ENCODE data around the gene FAM219B.

DNA sequence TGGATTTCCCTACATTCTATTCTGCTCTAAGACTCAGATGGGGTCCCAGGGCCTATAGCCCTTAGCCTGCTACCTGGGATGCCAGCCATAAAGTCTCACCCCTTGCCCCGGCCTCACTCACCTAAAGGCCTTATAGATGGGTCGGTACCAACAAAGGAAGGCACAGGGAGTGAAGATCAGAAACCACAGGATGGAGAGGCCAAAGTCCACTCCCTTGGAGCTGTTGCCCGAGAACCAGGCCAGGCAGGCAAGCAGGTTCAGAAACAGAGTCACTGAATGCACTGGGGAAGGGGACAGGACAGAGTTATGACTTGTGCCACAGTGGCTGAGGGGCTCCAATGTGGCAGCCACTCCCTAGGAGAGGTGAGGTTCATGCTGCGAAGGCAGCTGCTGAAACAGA lies 56.3 kb downstream of the FAM219B start:
- TF ChIP-seq EZH2phosphoT487 (IDR thresholded peaks at IDR 0.05; ENCODE audit: unreplicated experiment) = no peak
- TF ChIP-seq, protein P1, sequence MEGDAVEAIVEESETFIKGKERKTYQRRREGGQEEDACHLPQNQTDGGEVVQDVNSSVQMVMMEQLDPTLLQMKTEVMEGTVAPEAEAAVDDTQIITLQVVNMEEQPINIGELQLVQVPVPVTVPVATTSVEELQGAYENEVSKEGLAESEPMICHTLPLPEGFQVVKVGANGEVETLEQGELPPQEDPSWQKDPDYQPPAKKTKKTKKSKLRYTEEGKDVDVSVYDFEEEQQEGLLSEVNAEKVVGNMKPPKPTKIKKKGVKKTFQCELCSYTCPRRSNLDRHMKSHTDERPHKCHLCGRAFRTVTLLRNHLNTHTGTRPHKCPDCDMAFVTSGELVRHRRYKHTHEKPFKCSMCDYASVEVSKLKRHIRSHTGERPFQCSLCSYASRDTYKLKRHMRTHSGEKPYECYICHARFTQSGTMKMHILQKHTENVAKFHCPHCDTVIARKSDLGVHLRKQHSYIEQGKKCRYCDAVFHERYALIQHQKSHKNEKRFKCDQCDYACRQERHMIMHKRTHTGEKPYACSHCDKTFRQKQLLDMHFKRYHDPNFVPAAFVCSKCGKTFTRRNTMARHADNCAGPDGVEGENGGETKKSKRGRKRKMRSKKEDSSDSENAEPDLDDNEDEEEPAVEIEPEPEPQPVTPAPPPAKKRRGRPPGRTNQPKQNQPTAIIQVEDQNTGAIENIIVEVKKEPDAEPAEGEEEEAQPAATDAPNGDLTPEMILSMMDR (conservative IDR thresholded peaks at IDR 0.05; ENCODE audit: low read depth in 2 of 2) = no peak
- TF ChIP-seq, protein P2, sequence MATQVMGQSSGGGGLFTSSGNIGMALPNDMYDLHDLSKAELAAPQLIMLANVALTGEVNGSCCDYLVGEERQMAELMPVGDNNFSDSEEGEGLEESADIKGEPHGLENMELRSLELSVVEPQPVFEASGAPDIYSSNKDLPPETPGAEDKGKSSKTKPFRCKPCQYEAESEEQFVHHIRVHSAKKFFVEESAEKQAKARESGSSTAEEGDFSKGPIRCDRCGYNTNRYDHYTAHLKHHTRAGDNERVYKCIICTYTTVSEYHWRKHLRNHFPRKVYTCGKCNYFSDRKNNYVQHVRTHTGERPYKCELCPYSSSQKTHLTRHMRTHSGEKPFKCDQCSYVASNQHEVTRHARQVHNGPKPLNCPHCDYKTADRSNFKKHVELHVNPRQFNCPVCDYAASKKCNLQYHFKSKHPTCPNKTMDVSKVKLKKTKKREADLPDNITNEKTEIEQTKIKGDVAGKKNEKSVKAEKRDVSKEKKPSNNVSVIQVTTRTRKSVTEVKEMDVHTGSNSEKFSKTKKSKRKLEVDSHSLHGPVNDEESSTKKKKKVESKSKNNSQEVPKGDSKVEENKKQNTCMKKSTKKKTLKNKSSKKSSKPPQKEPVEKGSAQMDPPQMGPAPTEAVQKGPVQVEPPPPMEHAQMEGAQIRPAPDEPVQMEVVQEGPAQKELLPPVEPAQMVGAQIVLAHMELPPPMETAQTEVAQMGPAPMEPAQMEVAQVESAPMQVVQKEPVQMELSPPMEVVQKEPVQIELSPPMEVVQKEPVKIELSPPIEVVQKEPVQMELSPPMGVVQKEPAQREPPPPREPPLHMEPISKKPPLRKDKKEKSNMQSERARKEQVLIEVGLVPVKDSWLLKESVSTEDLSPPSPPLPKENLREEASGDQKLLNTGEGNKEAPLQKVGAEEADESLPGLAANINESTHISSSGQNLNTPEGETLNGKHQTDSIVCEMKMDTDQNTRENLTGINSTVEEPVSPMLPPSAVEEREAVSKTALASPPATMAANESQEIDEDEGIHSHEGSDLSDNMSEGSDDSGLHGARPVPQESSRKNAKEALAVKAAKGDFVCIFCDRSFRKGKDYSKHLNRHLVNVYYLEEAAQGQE (IDR thresholded peaks at IDR 0.05; ENCODE audit: unreplicated experiment) = no peak
- no peak for TF ChIP-seq POLR2AphosphoS5 (IDR thresholded peaks at IDR 0.05; ENCODE audit: low read depth)
- no peak for TF ChIP-seq JUNB (IDR thresholded peaks at IDR 0.05; ENCODE audit: unreplicated experiment)
- TF ChIP-seq EZH2 (IDR thresholded peaks at IDR 0.05; ENCODE audit: low read depth, unreplicated experiment) = no peak
- no peak for TF ChIP-seq ZNF114 (CRISPR knock-in tag; IDR thresholded peaks at IDR 0.05)
- TF ChIP-seq CREB1 (CRISPR knock-in tag; IDR thresholded peaks at IDR 0.05; ENCODE audit: low read depth) = no peak
- TF ChIP-seq, protein P3, sequence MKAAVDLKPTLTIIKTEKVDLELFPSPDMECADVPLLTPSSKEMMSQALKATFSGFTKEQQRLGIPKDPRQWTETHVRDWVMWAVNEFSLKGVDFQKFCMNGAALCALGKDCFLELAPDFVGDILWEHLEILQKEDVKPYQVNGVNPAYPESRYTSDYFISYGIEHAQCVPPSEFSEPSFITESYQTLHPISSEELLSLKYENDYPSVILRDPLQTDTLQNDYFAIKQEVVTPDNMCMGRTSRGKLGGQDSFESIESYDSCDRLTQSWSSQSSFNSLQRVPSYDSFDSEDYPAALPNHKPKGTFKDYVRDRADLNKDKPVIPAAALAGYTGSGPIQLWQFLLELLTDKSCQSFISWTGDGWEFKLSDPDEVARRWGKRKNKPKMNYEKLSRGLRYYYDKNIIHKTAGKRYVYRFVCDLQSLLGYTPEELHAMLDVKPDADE (IDR thresholded peaks at IDR 0.05) = no peak
- TF ChIP-seq ZNF331 (CRISPR knock-in tag; IDR thresholded peaks at IDR 0.05; ENCODE audit: low read depth) = no peak
- TF ChIP-seq NANOG (IDR thresholded peaks at IDR 0.05; ENCODE audit: borderline replicate concordance) = no peak
- TF ChIP-seq STAT1 (IDR thresholded peaks at IDR 0.05; ENCODE audit: unreplicated experiment) = no peak
- TF ChIP-seq, protein P4, sequence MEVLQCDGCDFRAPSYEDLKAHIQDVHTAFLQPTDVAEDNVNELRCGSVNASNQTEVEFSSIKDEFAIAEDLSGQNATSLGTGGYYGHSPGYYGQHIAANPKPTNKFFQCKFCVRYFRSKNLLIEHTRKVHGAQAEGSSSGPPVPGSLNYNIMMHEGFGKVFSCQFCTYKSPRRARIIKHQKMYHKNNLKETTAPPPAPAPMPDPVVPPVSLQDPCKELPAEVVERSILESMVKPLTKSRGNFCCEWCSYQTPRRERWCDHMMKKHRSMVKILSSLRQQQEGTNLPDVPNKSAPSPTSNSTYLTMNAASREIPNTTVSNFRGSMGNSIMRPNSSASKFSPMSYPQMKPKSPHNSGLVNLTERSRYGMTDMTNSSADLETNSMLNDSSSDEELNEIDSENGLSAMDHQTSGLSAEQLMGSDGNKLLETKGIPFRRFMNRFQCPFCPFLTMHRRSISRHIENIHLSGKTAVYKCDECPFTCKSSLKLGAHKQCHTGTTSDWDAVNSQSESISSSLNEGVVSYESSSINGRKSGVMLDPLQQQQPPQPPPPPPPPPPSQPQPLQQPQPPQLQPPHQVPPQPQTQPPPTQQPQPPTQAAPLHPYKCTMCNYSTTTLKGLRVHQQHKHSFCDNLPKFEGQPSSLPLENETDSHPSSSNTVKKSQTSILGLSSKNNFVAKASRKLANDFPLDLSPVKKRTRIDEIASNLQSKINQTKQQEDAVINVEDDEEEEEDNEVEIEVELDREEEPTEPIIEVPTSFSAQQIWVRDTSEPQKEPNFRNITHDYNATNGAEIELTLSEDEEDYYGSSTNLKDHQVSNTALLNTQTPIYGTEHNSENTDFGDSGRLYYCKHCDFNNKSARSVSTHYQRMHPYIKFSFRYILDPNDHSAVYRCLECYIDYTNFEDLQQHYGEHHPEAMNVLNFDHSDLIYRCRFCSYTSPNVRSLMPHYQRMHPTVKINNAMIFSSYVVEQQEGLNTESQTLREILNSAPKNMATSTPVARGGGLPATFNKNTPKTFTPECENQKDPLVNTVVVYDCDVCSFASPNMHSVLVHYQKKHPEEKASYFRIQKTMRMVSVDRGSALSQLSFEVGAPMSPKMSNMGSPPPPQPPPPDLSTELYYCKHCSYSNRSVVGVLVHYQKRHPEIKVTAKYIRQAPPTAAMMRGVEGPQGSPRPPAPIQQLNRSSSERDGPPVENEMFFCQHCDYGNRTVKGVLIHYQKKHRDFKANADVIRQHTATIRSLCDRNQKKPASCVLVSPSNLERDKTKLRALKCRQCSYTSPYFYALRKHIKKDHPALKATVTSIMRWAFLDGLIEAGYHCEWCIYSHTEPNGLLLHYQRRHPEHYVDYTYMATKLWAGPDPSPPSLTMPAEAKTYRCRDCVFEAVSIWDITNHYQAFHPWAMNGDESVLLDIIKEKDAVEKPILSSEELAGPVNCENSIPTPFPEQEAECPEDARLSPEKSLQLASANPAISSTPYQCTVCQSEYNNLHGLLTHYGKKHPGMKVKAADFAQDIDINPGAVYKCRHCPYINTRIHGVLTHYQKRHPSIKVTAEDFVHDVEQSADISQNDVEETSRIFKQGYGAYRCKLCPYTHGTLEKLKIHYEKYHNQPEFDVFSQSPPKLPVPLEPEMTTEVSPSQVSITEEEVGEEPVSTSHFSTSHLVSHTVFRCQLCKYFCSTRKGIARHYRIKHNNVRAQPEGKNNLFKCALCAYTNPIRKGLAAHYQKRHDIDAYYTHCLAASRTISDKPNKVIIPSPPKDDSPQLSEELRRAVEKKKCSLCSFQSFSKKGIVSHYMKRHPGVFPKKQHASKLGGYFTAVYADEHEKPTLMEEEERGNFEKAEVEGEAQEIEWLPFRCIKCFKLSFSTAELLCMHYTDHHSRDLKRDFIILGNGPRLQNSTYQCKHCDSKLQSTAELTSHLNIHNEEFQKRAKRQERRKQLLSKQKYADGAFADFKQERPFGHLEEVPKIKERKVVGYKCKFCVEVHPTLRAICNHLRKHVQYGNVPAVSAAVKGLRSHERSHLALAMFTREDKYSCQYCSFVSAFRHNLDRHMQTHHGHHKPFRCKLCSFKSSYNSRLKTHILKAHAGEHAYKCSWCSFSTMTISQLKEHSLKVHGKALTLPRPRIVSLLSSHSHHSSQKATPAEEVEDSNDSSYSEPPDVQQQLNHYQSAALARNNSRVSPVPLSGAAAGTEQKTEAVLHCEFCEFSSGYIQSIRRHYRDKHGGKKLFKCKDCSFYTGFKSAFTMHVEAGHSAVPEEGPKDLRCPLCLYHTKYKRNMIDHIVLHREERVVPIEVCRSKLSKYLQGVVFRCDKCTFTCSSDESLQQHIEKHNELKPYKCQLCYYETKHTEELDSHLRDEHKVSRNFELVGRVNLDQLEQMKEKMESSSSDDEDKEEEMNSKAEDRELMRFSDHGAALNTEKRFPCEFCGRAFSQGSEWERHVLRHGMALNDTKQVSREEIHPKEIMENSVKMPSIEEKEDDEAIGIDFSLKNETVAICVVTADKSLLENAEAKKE (CRISPR knock-in tag; IDR thresholded peaks at IDR 0.05) = no peak
